Parathyroid adenoma (tissue), 2 donors: ENCODE data around the gene THBS2.

ENCODE experiments used
- H2AFZ ChIP-seq: fragments of 300-600 bp; sonication (generic); one replicate; pipeline ENCODE4 v1.7.0; 2017; ENCODE audit warnings: antibody characterized with exemption, mild to moderate bottlenecking
- H3K27ac ChIP-seq: fragments of 300-600 bp; sonication (generic); one replicate; pipeline ENCODE4 v1.7.0; 2017
- H3K27me3 ChIP-seq: fragments of 300-600 bp; sonication (generic); one replicate; pipeline ENCODE4 v1.7.0; 2017; ENCODE audit warnings: low read length; ENCODE audit not compliant: control insufficient read depth, insufficient read depth
- H3K36me3 ChIP-seq: fragments of 300-600 bp; sonication (generic); one replicate; pipeline ENCODE4 v1.7.0; 2017; ENCODE audit warnings: low read length; ENCODE audit not compliant: control insufficient read depth, insufficient read depth
- H3K4me1 ChIP-seq: fragments of 300-600 bp; sonication (generic); one replicate; pipeline ENCODE4 v1.7.0; 2017; ENCODE audit warnings: control low read depth
- H3K4me2 ChIP-seq: fragments of 300-600 bp; sonication (generic); one replicate; pipeline ENCODE4 v1.7.0; 2017; ENCODE audit warnings: low read length
- H3K4me3 ChIP-seq: fragments of 300-600 bp; sonication (generic); one replicate; pipeline ENCODE4 v1.7.0; 2017; ENCODE audit warnings: low read depth, low read length
- H3K79me2 ChIP-seq: fragments of 300-600 bp; sonication (generic); one replicate; pipeline ENCODE4 v1.7.0; 2017; ENCODE audit warnings: control low read depth
- H3K9ac ChIP-seq: fragments of 300-600 bp; sonication (generic); one replicate; pipeline ENCODE4 v1.7.0; 2017; ENCODE audit warnings: mild to moderate bottlenecking
- H3K9me3 ChIP-seq: fragments of 300-600 bp; sonication (generic); one replicate; pipeline ENCODE4 v1.7.0; 2017; ENCODE audit warnings: low read length; ENCODE audit not compliant: control insufficient read depth
- CTCF ChIP-seq: fragments of 300-600 bp; sonication (generic); IDR thresholded peaks from one replicate; pipeline ENCODE4 v1.7.0; 2017; ENCODE audit warnings: antibody characterized with exemption, mild to moderate bottlenecking
- donor health status: primary hyperparathyroidism.

The THBS2 gene

GRCh38 chr6:169225887-169226286 is 27.8 kb downstream of the THBS2 start:
- no peaks in the 10 kb centered on the region for H3K36me3 ChIP-seq

DNA sequence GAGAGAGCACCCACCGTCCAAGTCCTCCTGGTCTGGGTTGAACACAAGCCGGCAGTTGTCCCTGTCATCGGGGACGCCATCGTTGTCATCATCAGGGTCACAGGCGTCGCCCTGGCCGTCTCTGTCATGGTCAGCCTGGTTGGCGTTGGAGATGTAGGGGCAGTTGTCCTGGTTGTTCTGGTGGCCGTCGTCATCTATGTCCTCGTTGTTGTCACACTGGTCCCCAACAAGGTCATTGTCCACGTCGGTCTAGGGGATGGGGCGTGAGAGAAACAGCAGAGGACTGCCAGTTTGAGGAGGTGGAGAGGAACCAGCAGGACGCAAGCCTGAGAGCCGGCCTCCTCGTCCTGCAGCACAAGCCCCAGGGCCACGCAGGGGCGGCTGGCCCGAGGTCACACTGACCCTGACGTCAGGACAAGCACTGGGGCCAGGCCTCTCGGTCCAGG is 28.5 kb downstream of the THBS2 start:
- H3K9ac ChIP-seq = no peak overlapping the region
- TF ChIP-seq CTCF = no peak
- no peak overlapping the region for H3K27ac ChIP-seq
- H3K36me3 ChIP-seq = no peaks in the 10 kb centered on the region
- H3K27me3 ChIP-seq = no peaks in the 10 kb centered on the region
- H3K4me1 ChIP-seq = no peaks in the 10 kb centered on the region
- H3K4me2 ChIP-seq = no peak overlapping the region
- no peaks in the 10 kb centered on the region for H3K9me3 ChIP-seq
- no peaks in the 10 kb centered on the region for H3K79me2 ChIP-seq
- no peak overlapping the region for H3K4me3 ChIP-seq
- H2AFZ ChIP-seq = no peak overlapping the region

More at GRCh38 chr6:169225887-169226286, 27.8 kb downstream of the THBS2 start:
- no peak overlapping the region for H2AFZ ChIP-seq
- H3K27ac ChIP-seq = no peak overlapping the region
- H3K9ac ChIP-seq = no peak overlapping the region
- H3K4me3 ChIP-seq = no peak overlapping the region
- no peak overlapping the region for H3K4me2 ChIP-seq
- no peak for TF ChIP-seq CTCF
- H3K79me2 ChIP-seq = no peaks in the 10 kb centered on the region
- H3K4me1 ChIP-seq = no peaks in the 10 kb centered on the region
- H3K27me3 ChIP-seq = no peaks in the 10 kb centered on the region
- H3K9me3 ChIP-seq = no peaks in the 10 kb centered on the region

DNA sequence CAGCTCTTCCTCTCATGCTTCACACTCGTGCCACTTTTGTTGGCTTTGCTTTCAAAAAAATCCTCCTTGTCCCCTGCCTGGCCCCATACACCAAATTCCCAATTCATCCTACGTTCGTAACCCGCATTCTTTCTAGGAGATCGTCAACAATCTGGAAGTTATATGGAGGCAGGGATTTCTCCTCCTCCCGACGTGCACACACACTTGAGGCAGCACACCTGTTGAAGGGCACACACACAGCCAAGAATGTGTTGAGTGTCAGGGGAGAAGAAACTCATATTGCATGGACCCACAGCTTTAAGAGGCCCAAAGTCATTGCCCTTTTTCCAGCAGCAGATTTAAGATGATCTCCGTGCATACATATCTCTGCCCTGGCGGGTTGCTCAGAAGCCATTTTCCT is 28.9 kb downstream of the THBS2 start:
- Histone ChIP-seq H3K4me2 (no peak overlapping the region), H3K4me3 (no peak overlapping the region), H2AFZ (no peak overlapping the region), H3K9ac (no peak overlapping the region), H3K27ac (no peak overlapping the region), H3K79me2 (no peaks in the 10 kb centered on the region), H3K36me3 (no peaks in the 10 kb centered on the region), H3K4me1 (no peaks in the 10 kb centered on the region), H3K27me3 (no peaks in the 10 kb centered on the region), H3K9me3 (no peaks in the 10 kb centered on the region)
- no peak for TF ChIP-seq CTCF

GRCh38 chr6:169224185-169224695 is 29.4 kb downstream of the THBS2 start:
- Histone ChIP-seq H3K4me3 (no peak overlapping the region), H3K4me1 (no peaks in the 10 kb centered on the region), H3K27ac (no peak overlapping the region), H3K36me3 (no peaks in the 10 kb centered on the region), H3K9ac (no peak overlapping the region), H2AFZ (no peak overlapping the region), H3K4me2 (no peak overlapping the region), H3K79me2 (no peaks in the 10 kb centered on the region), H3K27me3 (no peaks in the 10 kb centered on the region), H3K9me3 (no peaks in the 10 kb centered on the region)
- no peak for TF ChIP-seq CTCF

- Histone ChIP-seq H3K4me2 (no peak overlapping the region), H3K4me3 (no peak overlapping the region), H3K27ac (no peak overlapping the region), H3K27me3 (no peaks in the 10 kb centered on the region), H3K79me2 (no peaks in the 10 kb centered on the region), H3K36me3 (no peaks in the 10 kb centered on the region), H3K9ac (no peak overlapping the region), H3K9me3 (no peaks in the 10 kb centered on the region), H2AFZ (no peak overlapping the region), H3K4me1 (no peaks in the 10 kb centered on the region)
- TF ChIP-seq CTCF = no peak
Measured at GRCh38 chr6:169223006-169223405, 30.6 kb downstream of the THBS2 start.
